VCaP (cell line): ENCODE data around the gene RSU1.

Source experiments
- H3K27ac ChIP-seq: fragments of 450-650 bp; 2 replicates; pipeline ENCODE4 v1.5.1; 2017
- CTCF ChIP-seq: fragments of 450-650 bp; conservative IDR thresholded peaks from 2 replicates; pipeline ENCODE4 v1.5.1; 2017; ENCODE audit warnings: mild to moderate bottlenecking, moderate library complexity

RSU1 gene

GRCh38 chr10:16611037-16611436, 206.2 kb downstream of the RSU1 start:
- no peak for TF ChIP-seq CTCF
- no peak overlapping the region for H3K27ac ChIP-seq

GRCh38 chr10:16609211-16609610, 208.0 kb downstream of the RSU1 start:
- TF ChIP-seq CTCF, result no peak
- no peak overlapping the region for H3K27ac ChIP-seq

- TF ChIP-seq CTCF, result no peak
- no peak overlapping the region for H3K27ac ChIP-seq
Observed at GRCh38 chr10:16606923-16607322, 210.3 kb downstream of the RSU1 start.

GRCh38 chr10:16606421-16606820, 210.8 kb downstream of the RSU1 start:
- no peak for TF ChIP-seq CTCF
- no peak overlapping the region for H3K27ac ChIP-seq

GRCh38 chr10:16603308-16603707, 213.9 kb downstream of the RSU1 start:
- TF ChIP-seq CTCF, result no peak
- H3K27ac ChIP-seq, result 0 out of 2 replicates have a peak overlapping the region, but pooled peaks have one; percentile 42

GRCh38 chr10:16602104-16602775, 215.0 kb downstream of the RSU1 start:
- TF ChIP-seq CTCF, result no peak
- peak overlapping the region; percentile 42 for H3K27ac ChIP-seq

- TF ChIP-seq CTCF, result no peak
- no peak overlapping the region for H3K27ac ChIP-seq
Observed at GRCh38 chr10:16599662-16600061, 217.6 kb downstream of the RSU1 start.
